Panc1 (cell line): ENCODE results near the gene SLC1A3.

Source experiments
- CTCF ChIP-seq: fragments of 450-650 bp; IDR thresholded peaks from 2 replicates; pipeline ENCODE4 v1.5.1; 2017; ENCODE audit warnings: mild to moderate bottlenecking
- TCF7L2 ChIP-seq: IDR thresholded peaks from 2 replicates; pipeline ENCODE4 v1.6.1; 2011; ENCODE audit warnings: mild to moderate bottlenecking, low read depth, low read length, inconsistent platforms

- TF ChIP-seq CTCF, result no peak
- TF ChIP-seq TCF7L2, result no peak
Measured at GRCh38 chr5:36704131-36704530, 97.7 kb downstream of the SLC1A3 start.
